AG09319 (cell line): Measurements from ENCODE around the gene PPP1R11.

Source experiments
- DNase-seq: peaks from one replicate; pipeline ENCODE4 v3.0.0-alpha.2; 2010; ENCODE audit warnings: low read depth; ENCODE audit errors: extremely low read depth
- CTCF ChIP-seq: IDR thresholded peaks from 2 replicates; pipeline ENCODE4 v1.5.1; 2011; ENCODE audit warnings: low read depth, mild to moderate bottlenecking, inconsistent platforms, low read length, moderate library complexity

PPP1R11 gene

GRCh38 chr6:30100154-30100553 is 33.2 kb downstream of the PPP1R11 start:
- DNase-seq: no peak
- TF ChIP-seq CTCF: no peak

- no peak for TF ChIP-seq CTCF
- no peak for DNase-seq
Observed at GRCh38 chr6:30100585-30101443, 33.8 kb downstream of the PPP1R11 start.

GRCh38 chr6:30101444-30102413 is 34.7 kb downstream of the PPP1R11 start:
- TF ChIP-seq CTCF: peak; percentile 8
- peak; percentile 41 for DNase-seq

GRCh38 chr6:30102414-30102969 is 35.5 kb downstream of the PPP1R11 start:
- no peak for TF ChIP-seq CTCF
- peak; percentile 4 for DNase-seq

- TF ChIP-seq CTCF: peak; percentile 96
- DNase-seq: peak; percentile 62
Observed at GRCh38 chr6:30102970-30103871, 36.2 kb downstream of the PPP1R11 start.

- TF ChIP-seq CTCF: no peak
- no peak for DNase-seq
Observed at GRCh38 chr6:30103872-30104179, 36.8 kb downstream of the PPP1R11 start.
